Peyer's patch (tissue), 4 donors: ENCODE results near the gene FRS3.

Source experiments
- POLR2A ChIP-seq, 2 donors: fragments of 450-650 bp; IDR thresholded peaks; one replicate each; pipeline ENCODE4 v1.5.1; 2017; ENCODE audit warnings: antibody characterized with exemption in 2 of 2, mild to moderate bottlenecking in 2 of 2, moderate library complexity in 2 of 2
- TF ChIP-seq, protein P1 (sequence below), 6 experiments: fragments of 450-650 bp in 4 of 6; fragments of 200-600 bp in 2 of 6; sonication (generic) in 1 of 6; IDR thresholded peaks; one replicate each; pipeline ENCODE4 v1.5.1; 2017 to 2019; ENCODE audit warnings: antibody characterized with exemption in 6 of 6, mild to moderate bottlenecking in 3 of 6, moderate library complexity in 1 of 6

DNA sequence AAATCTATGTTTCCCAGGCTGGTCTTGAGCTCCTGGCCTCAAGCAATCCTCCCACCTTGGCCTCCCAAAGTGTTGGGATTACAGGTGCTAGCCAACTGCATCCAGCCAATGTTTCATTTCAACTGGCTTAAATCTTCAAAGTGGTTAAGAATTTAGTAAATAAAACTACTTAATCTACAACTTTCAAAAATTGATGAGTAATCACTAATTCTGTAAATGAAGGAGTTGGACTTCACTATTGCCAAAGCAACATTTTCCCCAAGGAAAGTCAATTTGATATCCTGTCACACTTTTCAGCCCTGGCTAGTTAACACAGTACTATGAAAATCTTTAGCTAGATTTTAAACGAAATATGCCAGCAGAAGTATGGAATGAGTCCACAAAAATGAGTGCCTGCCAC is 11.6 kb upstream of the FRS3 start:
- TF ChIP-seq POLR2A (IDR thresholded peaks at IDR 0.05) = no peak
- TF ChIP-seq, protein P1, sequence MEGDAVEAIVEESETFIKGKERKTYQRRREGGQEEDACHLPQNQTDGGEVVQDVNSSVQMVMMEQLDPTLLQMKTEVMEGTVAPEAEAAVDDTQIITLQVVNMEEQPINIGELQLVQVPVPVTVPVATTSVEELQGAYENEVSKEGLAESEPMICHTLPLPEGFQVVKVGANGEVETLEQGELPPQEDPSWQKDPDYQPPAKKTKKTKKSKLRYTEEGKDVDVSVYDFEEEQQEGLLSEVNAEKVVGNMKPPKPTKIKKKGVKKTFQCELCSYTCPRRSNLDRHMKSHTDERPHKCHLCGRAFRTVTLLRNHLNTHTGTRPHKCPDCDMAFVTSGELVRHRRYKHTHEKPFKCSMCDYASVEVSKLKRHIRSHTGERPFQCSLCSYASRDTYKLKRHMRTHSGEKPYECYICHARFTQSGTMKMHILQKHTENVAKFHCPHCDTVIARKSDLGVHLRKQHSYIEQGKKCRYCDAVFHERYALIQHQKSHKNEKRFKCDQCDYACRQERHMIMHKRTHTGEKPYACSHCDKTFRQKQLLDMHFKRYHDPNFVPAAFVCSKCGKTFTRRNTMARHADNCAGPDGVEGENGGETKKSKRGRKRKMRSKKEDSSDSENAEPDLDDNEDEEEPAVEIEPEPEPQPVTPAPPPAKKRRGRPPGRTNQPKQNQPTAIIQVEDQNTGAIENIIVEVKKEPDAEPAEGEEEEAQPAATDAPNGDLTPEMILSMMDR (IDR thresholded peaks at IDR 0.05) = no peak
